Measurements from ENCODE around the gene TPM1. TPM values are rescaled to one million over a fixed set of nuclear protein-coding genes. Genes with fewer than 3 reads are reported as not detected.
"Not testable (repeated sequence)": the region's sequence is repeated elsewhere in the genome, so short reads cannot be mapped to it uniquely, and the experiment has no call there.

The TPM1 gene
- total and polyA plus RNA-seq, 10 of the 15 experiments (the other 5 are each of a cell fraction or from before 2014, with no cell fraction given), result 0.43 to 10.0 (median 2.4) TPM

DNA sequence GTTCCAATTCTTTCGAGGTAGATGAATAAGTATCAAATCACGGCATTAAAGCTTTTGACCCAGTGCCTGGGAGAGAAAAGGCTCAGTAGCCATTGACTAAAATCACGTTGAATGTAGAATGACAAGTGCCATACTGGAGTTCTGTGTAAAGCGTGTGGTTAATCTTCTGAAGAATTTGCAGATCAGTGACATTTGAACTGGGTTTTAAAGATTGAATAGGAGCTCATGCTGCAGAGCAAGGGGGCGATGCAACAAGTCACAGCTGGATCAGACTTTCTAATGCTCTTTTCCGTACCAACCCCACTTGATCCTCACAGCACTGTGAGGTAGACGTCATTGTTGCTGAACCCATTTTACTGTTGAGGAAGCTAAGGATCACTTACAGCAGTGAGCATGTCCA is 49.5 kb upstream of the TPM1 start:
- in situ Hi-C loops (cut with MboI) (no loop called here), intact Hi-C loops (cut with micrococcal nuclease; ENCODE audit: unreplicated experiment) (no loop called here)
- Histone ChIP-seq H3K79me2 (ENCODE audit: control insufficient read depth, insufficient read depth, low read length) (no peaks in the 10 kb centered on the region), H3K4me2 (ENCODE audit: control insufficient read depth, insufficient read depth) (no peak overlapping the region), H3K27ac (ENCODE audit: control insufficient read depth, insufficient read depth) (no peak overlapping the region), H3K9me3 (replicated peaks; ENCODE audit: control insufficient read depth, insufficient read depth, low read length) (no peaks in the 10 kb centered on the region), H3K4me1 (ENCODE audit: control insufficient read depth, insufficient read depth, low read length) (no peaks in the 10 kb centered on the region), H3K36me3 (ENCODE audit: control insufficient read depth in 2 of 2, insufficient read depth in 2 of 2, low read length in 1 of 2) (no peaks in the 10 kb centered on the region), H3K9ac (ENCODE audit: control insufficient read depth, insufficient read depth, low read length) (no peak overlapping the region), H3K27me3 (replicated peaks in 1 of 2; ENCODE audit: control insufficient read depth in 2 of 2, insufficient read depth in 2 of 2, low read length in 1 of 2) (peaks cover 0 to 2% of the 10 kb centered on the region in 2 experiments; a peak in 3 of 4 replicates), H4K20me1 (ENCODE audit: control insufficient read depth, insufficient read depth) (no peaks in the 10 kb centered on the region), H2AFZ (ENCODE audit: control insufficient read depth, low read depth, low read length) (no peak overlapping the region), H3K4me3 (no peak overlapping the region)
- ATAC-seq (no peak), FAIRE-seq (no peak), DNase-seq (ENCODE audit: low read depth, low spot score) (no peak)
- SMC1A ChIA-PET (ENCODE audit: uncharacterized antibody, unreplicated experiment), result no interaction called here
- RAD21 ChIA-PET (ENCODE audit: unreplicated experiment), result no interaction called here
- TF ChIP-seq STAT3 (IDR thresholded peaks at IDR 0.05; ENCODE audit: low read depth, low read length) (no peak), EED (IDR thresholded peaks at IDR 0.05; ENCODE audit: low read depth) (no peak), ESRRA (IDR thresholded peaks at IDR 0.05; ENCODE audit: low read length) (no peak), IKZF1 (conservative IDR thresholded peaks at IDR 0.05) (no peak), SREBF1 (IDR thresholded peaks at IDR 0.05; ENCODE audit: low read length) (no peak), KDM1A (IDR thresholded peaks at IDR 0.05; ENCODE audit: borderline replicate concordance) (no peak), RAD21 (IDR thresholded peaks at IDR 0.05; ENCODE audit: insufficient read depth, low read depth, low read length) (no peak), PBX3 (IDR thresholded peaks at IDR 0.05; ENCODE audit: insufficient replicate concordance, low read depth, low read length) (no peak), BMI1 (IDR thresholded peaks at IDR 0.05; ENCODE audit: borderline replicate concordance) (no peak), PKNOX1 (IDR thresholded peaks at IDR 0.05) (no peak), CHD2 (IDR thresholded peaks at IDR 0.05; ENCODE audit: borderline replicate concordance, low read depth, low read length) (no peak), KAT2A (conservative IDR thresholded peaks at IDR 0.05; ENCODE audit: control insufficient read depth, low read depth, low read length) (no peak), DPF2 (IDR thresholded peaks at IDR 0.05) (no peak), ZSCAN29 (IDR thresholded peaks at IDR 0.05) (no peak)
- 30% methylated on average over 7 of the region's 7 CpGs for WGBS (ENCODE audit: insufficient coverage, insufficient replicate concordance, low lambda C conversion rate, missing lambda C conversion rate)
- CTCF ChIA-PET, result no interaction called here
- POLR2A ChIA-PET, result no interaction called here
- BruUV-seq (replicated peaks), result no TSS peak

- WGBS (ENCODE audit: insufficient coverage, insufficient replicate concordance, low lambda C conversion rate, missing lambda C conversion rate), result 50% methylated on average over 2 of the region's 4 CpGs
- H3K27ac ChIP-seq (ENCODE audit: control insufficient read depth, insufficient read depth); intact Hi-C loops (cut with micrococcal nuclease; ENCODE audit: unreplicated experiment); CTCF ChIA-PET; BruUV-seq (replicated peaks); ATAC-seq; H3K4me3 ChIP-seq; POLR2A ChIA-PET; FAIRE-seq; DNase-seq (ENCODE audit: low read depth, low spot score); H3K27me3 ChIP-seq (replicated peaks in 1 of 2; ENCODE audit: control insufficient read depth in 2 of 2, insufficient read depth in 2 of 2, low read length in 1 of 2); H2AFZ ChIP-seq (ENCODE audit: control insufficient read depth, low read depth, low read length); H3K36me3 ChIP-seq (ENCODE audit: control insufficient read depth in 2 of 2, insufficient read depth in 2 of 2, low read length in 1 of 2); in situ Hi-C loops (cut with MboI); SMC1A ChIA-PET (ENCODE audit: uncharacterized antibody, unreplicated experiment); H3K4me2 ChIP-seq (ENCODE audit: control insufficient read depth, insufficient read depth); H3K9me3 ChIP-seq (replicated peaks; ENCODE audit: control insufficient read depth, insufficient read depth, low read length); H4K20me1 ChIP-seq (ENCODE audit: control insufficient read depth, insufficient read depth); H3K4me1 ChIP-seq (ENCODE audit: control insufficient read depth, insufficient read depth, low read length); H3K9ac ChIP-seq (ENCODE audit: control insufficient read depth, insufficient read depth, low read length); H3K79me2 ChIP-seq (ENCODE audit: control insufficient read depth, insufficient read depth, low read length); RAD21 ChIA-PET (ENCODE audit: unreplicated experiment): not testable (repeated sequence)
Observed at GRCh38 chr15:62993632-62994031, 48.9 kb upstream of the TPM1 start.

Measured in GM12878 (cell line).